ENCODE results near the gene KRTAP12-3.

DNA sequence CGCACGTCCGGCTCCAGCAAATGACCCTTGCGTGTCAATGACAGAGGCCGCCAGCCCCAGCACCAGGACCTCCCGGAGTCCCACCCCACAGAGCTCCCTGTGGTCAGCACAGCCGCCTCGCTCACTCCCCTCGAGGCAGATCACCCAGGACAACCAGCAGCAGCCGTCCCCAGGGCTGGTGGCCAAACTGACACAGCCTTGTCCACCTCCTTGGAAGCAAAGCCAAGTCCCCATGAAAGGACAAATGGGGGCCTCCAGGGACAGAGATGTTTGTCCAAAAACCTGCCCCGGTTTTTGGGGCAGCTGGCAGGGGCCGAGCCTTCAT lies 18.4 kb upstream of the KRTAP12-3 start:
- TF ChIP-seq CTCF (IDR thresholded peaks at IDR 0.05) = no peak
- no peak for TF ChIP-seq POLR2AphosphoS5 (IDR thresholded peaks at IDR 0.05)
- no peak for TF ChIP-seq POLR2A (IDR thresholded peaks at IDR 0.05)
